ENCODE results near the gene MOGAT2. TPM values are rescaled to one million over a fixed set of nuclear protein-coding genes. Genes with fewer than 3 reads are reported as not detected.

Gene MOGAT2
- total RNA-seq, 4 donors from 2014 or later: 3.5 to 12.4 (median 4.9) TPM

DNA sequence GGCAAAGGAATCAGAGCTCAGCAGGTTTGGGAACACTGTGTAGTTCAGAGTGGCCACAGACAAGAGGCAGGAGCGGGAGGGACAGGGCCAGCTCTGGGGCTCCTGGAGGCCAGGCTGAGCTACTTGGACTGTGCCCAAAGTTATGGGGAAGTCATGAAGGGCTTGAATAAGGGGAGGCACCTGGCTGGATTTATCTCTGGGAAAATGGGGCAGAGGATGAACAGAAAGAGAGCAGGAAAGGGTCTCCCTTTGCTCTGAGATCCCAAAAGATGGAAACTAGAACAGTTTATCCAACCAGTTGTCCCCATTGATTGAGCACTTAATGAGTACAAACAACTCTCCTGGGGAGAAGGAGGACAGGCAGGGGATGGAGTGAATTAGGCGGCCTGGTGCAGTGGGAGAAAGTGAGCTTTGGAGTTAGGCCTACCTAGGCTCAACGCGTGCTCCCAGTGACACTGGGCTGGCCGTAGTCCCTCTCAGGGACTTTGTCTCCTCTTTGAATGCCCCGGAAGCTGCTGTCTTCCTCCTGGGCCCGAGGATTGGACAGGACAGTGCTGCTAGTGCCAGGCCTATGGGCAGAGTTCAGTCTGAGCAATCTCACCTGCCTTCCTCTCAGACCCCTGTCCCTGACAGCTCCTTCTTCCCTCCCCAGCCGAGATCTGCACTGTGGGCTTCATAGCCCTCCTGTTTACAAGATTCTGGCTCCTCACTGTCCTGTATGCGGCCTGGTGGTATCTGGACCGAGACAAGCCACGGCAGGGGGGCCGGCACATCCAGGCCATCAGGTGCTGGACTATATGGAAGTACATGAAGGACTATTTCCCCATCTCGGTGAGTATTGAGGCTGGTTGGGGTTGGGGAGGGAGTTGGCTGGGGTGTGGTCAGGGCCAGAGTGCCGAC lies 2.0 kb downstream of the MOGAT2 start:
- no peaks in the 10 kb centered on the region for H3K27me3 ChIP-seq
- peaks cover 4% of the 10 kb centered on the region for H3K4me1 ChIP-seq
- TF ChIP-seq POLR2A (IDR thresholded peaks at IDR 0.05) (no peak), POLR2AphosphoS5 (IDR thresholded peaks at IDR 0.05) (no peak), EP300 (IDR thresholded peaks at IDR 0.05) (no peak)
- TF ChIP-seq, protein P1, sequence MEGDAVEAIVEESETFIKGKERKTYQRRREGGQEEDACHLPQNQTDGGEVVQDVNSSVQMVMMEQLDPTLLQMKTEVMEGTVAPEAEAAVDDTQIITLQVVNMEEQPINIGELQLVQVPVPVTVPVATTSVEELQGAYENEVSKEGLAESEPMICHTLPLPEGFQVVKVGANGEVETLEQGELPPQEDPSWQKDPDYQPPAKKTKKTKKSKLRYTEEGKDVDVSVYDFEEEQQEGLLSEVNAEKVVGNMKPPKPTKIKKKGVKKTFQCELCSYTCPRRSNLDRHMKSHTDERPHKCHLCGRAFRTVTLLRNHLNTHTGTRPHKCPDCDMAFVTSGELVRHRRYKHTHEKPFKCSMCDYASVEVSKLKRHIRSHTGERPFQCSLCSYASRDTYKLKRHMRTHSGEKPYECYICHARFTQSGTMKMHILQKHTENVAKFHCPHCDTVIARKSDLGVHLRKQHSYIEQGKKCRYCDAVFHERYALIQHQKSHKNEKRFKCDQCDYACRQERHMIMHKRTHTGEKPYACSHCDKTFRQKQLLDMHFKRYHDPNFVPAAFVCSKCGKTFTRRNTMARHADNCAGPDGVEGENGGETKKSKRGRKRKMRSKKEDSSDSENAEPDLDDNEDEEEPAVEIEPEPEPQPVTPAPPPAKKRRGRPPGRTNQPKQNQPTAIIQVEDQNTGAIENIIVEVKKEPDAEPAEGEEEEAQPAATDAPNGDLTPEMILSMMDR (IDR thresholded peaks at IDR 0.05): no peak
- H3K4me3 ChIP-seq: no peak overlapping the region
- no peak for DNase-seq (ENCODE audit: low spot score in 2 of 2)
- H3K36me3 ChIP-seq: no peaks in the 10 kb centered on the region
- H3K9me3 ChIP-seq: no peaks in the 10 kb centered on the region
- WGBS: 93% methylated on average over 13 of the region's 14 CpGs
- H3K27ac ChIP-seq: no peak overlapping the region

DNA sequence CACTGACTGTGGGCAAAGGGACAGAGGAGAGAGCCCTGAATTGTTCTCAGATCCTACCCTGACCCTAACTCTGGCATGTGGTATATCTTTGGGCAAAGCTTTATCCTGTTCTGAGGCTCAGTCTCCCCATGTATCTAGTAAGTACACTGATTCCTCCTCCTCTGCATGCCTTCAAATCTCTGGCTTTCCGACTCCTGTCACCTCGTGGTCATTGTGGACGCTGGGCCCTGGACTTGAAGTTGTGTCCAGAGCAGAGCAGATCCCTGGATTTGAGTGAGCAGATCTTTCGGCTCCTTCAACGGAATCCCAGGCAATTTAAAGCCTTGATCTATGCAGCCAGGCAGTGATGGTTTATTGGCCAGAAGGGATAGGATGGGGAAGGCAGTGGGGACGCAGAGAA lies 3.0 kb downstream of the MOGAT2 start:
- H3K4me3 ChIP-seq: no peak overlapping the region
- no peaks in the 10 kb centered on the region for H3K27me3 ChIP-seq
- TF ChIP-seq EP300 (IDR thresholded peaks at IDR 0.05): no peak
- TF ChIP-seq POLR2AphosphoS5 (IDR thresholded peaks at IDR 0.05): no peak
- no peak for TF ChIP-seq POLR2A (IDR thresholded peaks at IDR 0.05)
- TF ChIP-seq, protein P1 (IDR thresholded peaks at IDR 0.05): no peak
- DNase-seq (ENCODE audit: low spot score in 2 of 2): no peak
- no peaks in the 10 kb centered on the region for H3K9me3 ChIP-seq
- no peaks in the 10 kb centered on the region for H3K36me3 ChIP-seq
- no peak overlapping the region for H3K27ac ChIP-seq
- H3K4me1 ChIP-seq: peaks cover 4% of the 10 kb centered on the region
- WGBS: 95% methylated on average over 6 of the region's 6 CpGs

DNA sequence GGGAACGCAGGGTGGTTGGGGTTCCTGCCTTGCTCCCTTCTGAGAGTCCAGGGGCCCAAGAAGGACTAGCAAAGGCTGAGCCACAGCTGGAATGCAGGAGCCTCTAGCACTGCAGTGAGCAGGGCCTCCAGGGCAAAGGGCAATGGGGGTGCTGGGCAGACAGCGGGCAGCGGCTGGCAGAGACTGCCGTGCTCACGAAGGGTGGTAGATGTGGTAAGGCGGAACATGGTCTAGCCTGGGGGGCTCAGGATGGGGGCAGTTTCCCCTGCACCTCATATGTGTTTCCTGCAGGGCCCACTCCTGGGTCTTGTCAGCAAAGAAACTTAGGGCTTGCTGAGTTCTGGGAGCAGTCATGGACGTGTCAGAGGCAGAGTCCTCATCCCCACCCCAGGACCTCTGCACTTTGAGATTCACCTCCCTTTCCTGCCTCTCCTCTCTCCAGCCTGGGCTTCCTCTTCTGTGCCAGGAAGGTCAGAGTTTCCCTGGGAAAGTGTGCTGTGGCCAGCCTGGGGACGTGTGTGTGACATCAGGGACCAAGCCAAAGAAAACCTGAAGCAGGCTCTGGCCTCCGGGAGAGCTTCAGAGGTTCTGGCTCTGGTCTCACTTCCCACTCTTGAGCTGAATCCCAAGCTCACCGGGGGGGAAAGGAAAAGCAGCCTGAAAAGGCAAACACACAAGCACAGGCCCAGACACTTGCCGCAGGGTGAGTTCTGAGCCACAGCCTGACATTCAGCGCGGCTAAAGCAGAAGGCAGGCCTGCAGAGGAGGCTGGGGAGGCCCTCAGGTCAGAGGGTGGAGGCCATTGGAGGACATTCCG lies 4.4 kb downstream of the MOGAT2 start:
- no peak for DNase-seq (ENCODE audit: low spot score in 2 of 2)
- TF ChIP-seq EP300 (IDR thresholded peaks at IDR 0.05) (no peak), POLR2A (IDR thresholded peaks at IDR 0.05) (no peak), POLR2AphosphoS5 (IDR thresholded peaks at IDR 0.05) (no peak)
- TF ChIP-seq, protein P1 (IDR thresholded peaks at IDR 0.05): no peak
- H3K27ac ChIP-seq: no peak overlapping the region
- no peaks in the 10 kb centered on the region for H3K27me3 ChIP-seq
- H3K36me3 ChIP-seq: no peaks in the 10 kb centered on the region
- 85% methylated on average over 14 of the region's 14 CpGs for WGBS
- peaks cover 4% of the 10 kb centered on the region for H3K4me1 ChIP-seq
- no peaks in the 10 kb centered on the region for H3K9me3 ChIP-seq
- no peak overlapping the region for H3K4me3 ChIP-seq

DNA sequence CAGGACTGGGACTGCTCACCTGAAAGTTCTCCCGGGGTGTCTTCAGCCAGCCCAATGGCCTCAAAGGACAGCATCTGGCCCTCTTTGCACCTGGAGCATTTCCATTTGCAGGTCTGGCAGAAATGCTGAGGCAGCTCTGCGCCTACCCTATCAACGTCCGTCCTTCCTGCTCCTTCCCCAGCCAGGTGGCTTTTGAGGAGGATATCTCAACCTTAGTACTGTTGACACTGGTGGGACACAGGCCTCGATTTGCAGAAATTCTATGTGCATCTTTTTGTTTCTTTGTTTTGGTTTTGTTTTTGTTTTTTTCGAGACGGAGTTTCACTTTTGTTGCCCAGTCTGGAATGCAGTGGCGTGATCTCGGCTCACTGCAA lies 5.0 kb downstream of the MOGAT2 start:
- DNase-seq (ENCODE audit: low spot score in 2 of 2): no peak
- Histone ChIP-seq H3K4me3 (no peak overlapping the region), H3K27ac (no peak overlapping the region), H3K27me3 (no peaks in the 10 kb centered on the region), H3K9me3 (no peaks in the 10 kb centered on the region), H3K4me1 (peaks cover 4% of the 10 kb centered on the region), H3K36me3 (no peaks in the 10 kb centered on the region)
- WGBS: 94% methylated on average over 9 of the region's 9 CpGs
- TF ChIP-seq POLR2AphosphoS5 (IDR thresholded peaks at IDR 0.05): no peak
- TF ChIP-seq POLR2A (IDR thresholded peaks at IDR 0.05): no peak
- TF ChIP-seq EP300 (IDR thresholded peaks at IDR 0.05): no peak
- TF ChIP-seq, protein P1 (IDR thresholded peaks at IDR 0.05): no peak

All from suprapubic skin (tissue), 4 donors.